K562 (cell line): ENCODE measurements around the gene ADAM8. TPM values are rescaled to one million over a fixed set of nuclear protein-coding genes. Genes with fewer than 3 reads are reported as not detected.

Experiments
- ATAC-seq: fragments of 200-7000 bp; cut with Tn5 transposase; 3 replicates; pipeline ENCODE4 v1.9.1; 2020; ENCODE audit warnings: moderate library complexity
- BruUV-seq: library from RNA; stranded (reverse); fragments of 400-500 nt; replicated peaks from 2 replicates; lab custom pipeline; 2021; lab: Mats Ljungman, UMichigan
- CTCF ChIA-PET: fragments of 300-600 bp; formaldehyde crosslinking; extraction: SDS; loops from one replicate; lab custom pipeline; 2021; ENCODE audit warnings: low intra/inter-chr PET ratio; lab: Yijun Ruan, JAX
- POLR2A ChIA-PET: fragments of 300-600, 350-650 bp; sonication (Branson Sonifier 250); formaldehyde crosslinking; extraction: SDS; loops from one replicate; lab custom pipeline; 2021; ENCODE audit warnings: antibody characterized with exemption, inconsistent platforms; lab: Yijun Ruan, JAX
- DNase-seq, 4 experiments: peaks; one replicate each; pipeline versions ENCODE4 v3.0.0 to v3.0.0-alpha.2; 2011 to 2018; ENCODE audit warnings: low spot score in 3 of 4, mixed read lengths in 3 of 4; ENCODE audit errors: extremely low read depth in 1 of 4
- FAIRE-seq: peaks from 2 replicates; lab custom pipeline; 2011; peaks lifted over from hg19 to GRCh38; lab: Jason Lieb, UNC
- H2AFZ ChIP-seq: 2 replicates; pipeline ENCODE4 v1.6.0; 2011; ENCODE audit warnings: low read depth, low read length, control low read depth, inconsistent platforms
- H3K27ac ChIP-seq: fragments of 200-600 bp; 3 replicates; pipeline ENCODE4 v1.8.0; 2011; ENCODE audit warnings: low read depth, mild to moderate bottlenecking, control low read depth, inconsistent platforms, low read length, moderate library complexity, mixed read lengths; ENCODE audit errors: extremely low read depth
- H3K27me3 ChIP-seq, 2 experiments: fragments of 300-600 bp in 1 of 2; 2 replicates in 1 of 2; 3 replicates in 1 of 2; pipeline versions ENCODE4 v1.6.0 to v1.8.0; 2011; ENCODE audit warnings: inconsistent platforms in 2 of 2, low read length in 2 of 2, mild to moderate bottlenecking in 1 of 2, mixed read lengths in 1 of 2, moderate library complexity in 1 of 2; ENCODE audit not compliant: control insufficient read depth in 2 of 2, insufficient read depth in 2 of 2
- H3K36me3 ChIP-seq: fragments of 300-600 bp; 3 replicates; pipeline ENCODE4 v1.8.0; 2011; ENCODE audit warnings: mild to moderate bottlenecking, low read length, inconsistent platforms; ENCODE audit not compliant: control insufficient read depth, insufficient read depth
- H3K4me1 ChIP-seq, 2 experiments: fragments of 200-600 bp in 1 of 2; replicated peaks in 1 of 2; 2 replicates in 1 of 2; 3 replicates in 1 of 2; pipeline versions ENCODE4 v1.5.1 to v1.8.0; 2011; ENCODE audit warnings: inconsistent platforms in 2 of 2, low read length in 2 of 2, mild to moderate bottlenecking in 1 of 2, mixed read lengths in 1 of 2, moderate library complexity in 1 of 2; ENCODE audit not compliant: control insufficient read depth in 2 of 2, insufficient read depth in 2 of 2
- H3K4me2 ChIP-seq: 2 replicates; pipeline ENCODE4 v1.6.1; 2011; ENCODE audit warnings: low read length, control low read depth, inconsistent platforms, mixed read lengths; ENCODE audit not compliant: insufficient read depth
- H3K4me3 ChIP-seq: fragments of 200-600 bp; sonication (generic), shearing (Covaris generic); 2 replicates; pipeline ENCODE4 v1.5.1; 2016; ENCODE audit warnings: control low read depth, inconsistent platforms
- H3K79me2 ChIP-seq: fragments of 200-600 bp; 3 replicates; pipeline ENCODE4 v1.8.0; 2011; ENCODE audit warnings: low read length, inconsistent platforms; ENCODE audit not compliant: control insufficient read depth, insufficient read depth
- H3K9ac ChIP-seq, 2 experiments: 2 replicates each; pipeline versions ENCODE4 v1.6.0 to v1.6.1; 2011; ENCODE audit warnings: low read depth in 2 of 2, low read length in 2 of 2, control low read depth in 1 of 2, inconsistent platforms in 1 of 2, mild to moderate bottlenecking in 1 of 2, mixed read lengths in 1 of 2; ENCODE audit not compliant: insufficient read depth in 1 of 2
- H3K9me1 ChIP-seq: one replicate; pipeline ENCODE4 v1.6.0; 2011; ENCODE audit warnings: inconsistent platforms, mild to moderate bottlenecking, low read length, moderate library complexity; ENCODE audit not compliant: control insufficient read depth, insufficient read depth
- H3K9me3 ChIP-seq: replicated peaks from 2 replicates; pipeline ENCODE4 v1.5.1; 2011; ENCODE audit warnings: low read depth, low read length, inconsistent platforms; ENCODE audit not compliant: control insufficient read depth, insufficient read depth
- H4K20me1 ChIP-seq: replicated peaks from 2 replicates; pipeline ENCODE4 v1.6.1; 2011; ENCODE audit warnings: low read length, inconsistent platforms, mixed read lengths; ENCODE audit not compliant: control insufficient read depth, insufficient read depth
- ELF2 ChIP-seq: fragments of 250-450 bp; sonication (Bioruptor Pico); IDR thresholded peaks from 2 replicates; pipeline ENCODE4 v1.5.0; 2021; ENCODE audit warnings: mild to moderate bottlenecking
- ETS1 ChIP-seq: conservative IDR thresholded peaks from 2 replicates; pipeline ENCODE4 v1.6.1; 2011; ENCODE audit warnings: low read depth, mild to moderate bottlenecking, low read length; ENCODE audit not compliant: control insufficient read depth
- MCM3 ChIP-seq: fragments of 450-650 bp; IDR thresholded peaks from 2 replicates; pipeline ENCODE4 v1.6.1; 2016
- POLR2G ChIP-seq: fragments of 200-400 bp; formaldehyde crosslinking; IDR thresholded peaks from 2 replicates; pipeline ENCODE4 v1.6.1; 2017; ENCODE audit warnings: low read depth, mild to moderate bottlenecking, antibody characterized with exemption, low read length, moderate library complexity
- SP1 ChIP-seq: sonication (generic); formaldehyde crosslinking; IDR thresholded peaks from 2 replicates; pipeline ENCODE4 v1.8.1; 2022; ENCODE audit warnings: mild to moderate bottlenecking, missing genetic modification reagents
- SRSF9 ChIP-seq: fragments of 200-400 bp; formaldehyde crosslinking; IDR thresholded peaks from 2 replicates; pipeline ENCODE4 v1.6.1; 2017; ENCODE audit warnings: low read depth, low read length, borderline replicate concordance
- ZNF280A ChIP-seq: fragments of 450-650 bp; IDR thresholded peaks from 2 replicates; pipeline ENCODE4 v1.6.1; 2018; ENCODE audit warnings: mild to moderate bottlenecking, low read depth; ENCODE audit not compliant: partially characterized antibody
- ZNF280B ChIP-seq: fragments of 250-450 bp; sonication (Bioruptor Pico); IDR thresholded peaks from 2 replicates; pipeline ENCODE4 v1.5.1; 2021; ENCODE audit warnings: mild to moderate bottlenecking
- ZNF354B ChIP-seq: fragments of 250-450 bp; sonication (Bioruptor Pico); IDR thresholded peaks from 2 replicates; pipeline ENCODE4 v1.4.0; 2020
- WGBS: fragments of 100-300 bp; shearing (Covaris generic); methylation state at CpG from one replicate; pipeline ENCODE4 v1.1.6; 2016; ENCODE audit warnings: low coverage, mixed read lengths; ENCODE audit not compliant: insufficient coverage; ENCODE audit errors: missing lambda C conversion rate; 5-methylcytosine and 5-hydroxymethylcytosine counted together
- in situ Hi-C: fragments of 300-500 bp; cut with MboI; formaldehyde crosslinking; loops from 4 replicates; pipeline ENCODE4 v1.15.0; 2018; ENCODE audit warnings: inconsistent platforms, mixed read lengths
- intact Hi-C: fragments of 100-400 bp; cut with micrococcal nuclease; formaldehyde crosslinking; loops from 2 replicates; pipeline ENCODE4 v1.14.2; 2022
- polyA plus RNA-seq, 8 experiments: library from polyadenylated mRNA; depleted of rRNA in 4 of 8; stranded (reverse) in 5 of 8; unstranded in 3 of 8; fragments of >200 nt; fragmentation: Nextera tagmentation in 2 of 8; fragmentation: Illumina TruSeq in 1 of 8; extraction: Ambion mirVana in 2 of 8; extraction: Trizol in 1 of 8; gene quantifications; 2 replicates each; pipeline versions ENCODE4 v1.2.1 to v1.2.3, GENCODE V29; 2011 to 2014; ENCODE audit warnings: inconsistent platforms in 1 of 8, missing spikeins in 1 of 8
- total RNA-seq, 7 experiments: library from RNA; depleted of rRNA in 6 of 7; stranded (reverse); fragments of >200 nt in 6 of 7; fragmentation: Illumina TruSeq in 2 of 7; extraction: Trizol in 2 of 7; gene quantifications; 2 replicates each; pipeline versions ENCODE4 v1.2.1 to v1.2.3, GENCODE V29; 2011 to 2021; ENCODE audit warnings: low replicate concordance in 1 of 7

The ADAM8 gene
- total and polyA plus RNA-seq, 9 of the 15 experiments (the other 6 are each of a cell fraction or from before 2014, with no cell fraction given) = 0.07 to 7.0 (median 1.1) TPM

- no peaks in the 10 kb centered on the region for H3K27me3 ChIP-seq
- WGBS = 78% methylated on average over 8 of the region's 26 CpGs
- in situ Hi-C loops = no loop called here
- no peak overlapping the region for H3K4me3 ChIP-seq
- H2AFZ ChIP-seq = no peak overlapping the region
- H3K9ac ChIP-seq = no peak overlapping the region
- ChIA-PET POLR2A (no interaction called here), CTCF (no interaction called here)
- TF ChIP-seq ZNF354B (no peak), POLR2G (0 out of 2 replicates have a peak, but pooled peaks have one; percentile 9)
- no peak overlapping the region for H3K4me2 ChIP-seq
- no peak overlapping the region for H3K27ac ChIP-seq
- ATAC-seq = no peak
- H3K36me3 ChIP-seq = no peaks in the 10 kb centered on the region
- no peak for FAIRE-seq
- H4K20me1 ChIP-seq = no peaks in the 10 kb centered on the region
- no peaks in the 10 kb centered on the region for H3K9me3 ChIP-seq
- intact Hi-C loops = no loop called here
- peaks cover 0 to 82% of the 10 kb centered on the region in 2 experiments; a peak in 3 of 5 replicates for H3K4me1 ChIP-seq
- no peaks in the 10 kb centered on the region for H3K9me1 ChIP-seq
- no TSS peak for BruUV-seq
- no peaks in the 10 kb centered on the region for H3K79me2 ChIP-seq
- DNase-seq = no peak
Measured at GRCh38 chr10:133269367-133269766, 7.3 kb downstream of the ADAM8 start.

GRCh38 chr10:133268532-133268931, 8.1 kb downstream of the ADAM8 start:
- H3K9ac ChIP-seq = peak overlapping the region in 1 of 2 experiments; percentile 45; a peak in 1 of 4 replicates
- H3K27ac ChIP-seq = no peak overlapping the region
- no peak overlapping the region for H2AFZ ChIP-seq
- no peak overlapping the region for H3K4me2 ChIP-seq
- POLR2A ChIA-PET = no interaction called here
- H3K9me3 ChIP-seq = no peaks in the 10 kb centered on the region
- FAIRE-seq = no peak
- H3K79me2 ChIP-seq = no peaks in the 10 kb centered on the region
- intact Hi-C loops = no loop called here
- no peak for ATAC-seq
- in situ Hi-C loops = no loop called here
- no peaks in the 10 kb centered on the region for H3K27me3 ChIP-seq
- WGBS = 95% methylated on average over 14 of the region's 22 CpGs
- H4K20me1 ChIP-seq = no peaks in the 10 kb centered on the region
- CTCF ChIA-PET = no interaction called here
- DNase-seq = no peak
- H3K36me3 ChIP-seq = no peaks in the 10 kb centered on the region
- H3K4me1 ChIP-seq = peaks cover 0 to 80% of the 10 kb centered on the region in 2 experiments; a peak in 3 of 5 replicates
- H3K9me1 ChIP-seq = no peaks in the 10 kb centered on the region
- H3K4me3 ChIP-seq = no peak overlapping the region
- no TSS peak for BruUV-seq
- TF ChIP-seq ZNF280A (no peak), MCM3 (no peak), ZNF280B (CRISPR knock-in tag) (no peak), ELF2 (CRISPR knock-in tag) (no peak), SRSF9 (no peak), ETS1 (no peak), SP1 (CRISPR knock-in tag) (no peak)
